Gastroesophageal sphincter (tissue), 4 donors: ENCODE data around the gene KCTD1. TPM values are rescaled to one million over a fixed set of nuclear protein-coding genes. Genes with fewer than 3 reads are reported as not detected.

Experiments used
- ATAC-seq: fragments of 150-250 bp; one replicate; pipeline ENCODE4 v1.9.1; 2016; ENCODE audit warnings: mild to moderate bottlenecking, moderate library complexity
- H3K27ac ChIP-seq, 4 donors: fragments of 200-600 bp; sonication (generic) in 3 of 4; 1 replicate in 3 of 4; 2 replicates in 1 of 4; pipeline ENCODE4 v1.5.1; 2016 to 2019
- H3K27me3 ChIP-seq: fragments of 200-600 bp; sonication (generic); one replicate; pipeline ENCODE4 v1.5.1; 2019
- H3K36me3 ChIP-seq, 2 donors: fragments of 200-600 bp; sonication (generic); one replicate each; pipeline ENCODE4 v1.5.1; 2019; ENCODE audit warnings: control low read depth in 1 of 2
- H3K4me1 ChIP-seq, 3 donors: fragments of 200-600 bp; sonication (generic); 1 replicate in 2 of 3; 2 replicates in 1 of 3; pipeline ENCODE4 v1.5.1; 2016 to 2019; ENCODE audit warnings: control low read depth in 2 of 3
- H3K4me3 ChIP-seq, 2 donors: fragments of 200-600 bp; sonication (generic); one replicate each; pipeline ENCODE4 v1.5.1; 2019; ENCODE audit warnings: mild to moderate bottlenecking in 1 of 2, moderate library complexity in 1 of 2
- H3K9me3 ChIP-seq, 3 donors: fragments of 200-600 bp; sonication (generic); one replicate each; pipeline ENCODE4 v1.5.1; 2017 to 2019; ENCODE audit warnings: control low read depth in 2 of 3
- CTCF ChIP-seq, 4 experiments: fragments of 200-600 bp in 2 of 4; fragments of 450-650 bp in 2 of 4; sonication (generic) in 1 of 4; IDR thresholded peaks; one replicate each; pipeline ENCODE4 v1.5.1; 2017 to 2019; ENCODE audit warnings: antibody characterized with exemption in 4 of 4, mild to moderate bottlenecking in 2 of 4, moderate library complexity in 2 of 4
- EP300 ChIP-seq: sonication (generic); formaldehyde crosslinking; IDR thresholded peaks from one replicate; pipeline ENCODE4 v1.6.1; 2017; ENCODE audit warnings: antibody characterized with exemption, mild to moderate bottlenecking
- POLR2A ChIP-seq, 2 donors: fragments of 450-650 bp; IDR thresholded peaks; one replicate each; pipeline ENCODE4 v1.6.1; 2017; ENCODE audit warnings: antibody characterized with exemption in 2 of 2, mild to moderate bottlenecking in 2 of 2, moderate library complexity in 1 of 2
- POLR2AphosphoS5 ChIP-seq: sonication (generic); formaldehyde crosslinking; IDR thresholded peaks from one replicate; pipeline ENCODE4 v1.6.1; 2017; ENCODE audit warnings: antibody characterized with exemption
- WGBS, 2 donors: methylation state at CpG; one replicate each; pipeline ENCODE4 v1.1.5; 2018; ENCODE audit warnings: low coverage in 1 of 2; 5-methylcytosine and 5-hydroxymethylcytosine counted together
- total RNA-seq, 4 donors: library from RNA; depleted of rRNA; stranded (reverse); fragments of >200 nt; gene quantifications; one replicate each; pipeline ENCODE4 v1.1.0, GENCODE V29; 2016

KCTD1 gene
- total RNA-seq, 4 donors from 2014 or later, result 13.6 to 17.1 (median 16.6) TPM

DNA sequence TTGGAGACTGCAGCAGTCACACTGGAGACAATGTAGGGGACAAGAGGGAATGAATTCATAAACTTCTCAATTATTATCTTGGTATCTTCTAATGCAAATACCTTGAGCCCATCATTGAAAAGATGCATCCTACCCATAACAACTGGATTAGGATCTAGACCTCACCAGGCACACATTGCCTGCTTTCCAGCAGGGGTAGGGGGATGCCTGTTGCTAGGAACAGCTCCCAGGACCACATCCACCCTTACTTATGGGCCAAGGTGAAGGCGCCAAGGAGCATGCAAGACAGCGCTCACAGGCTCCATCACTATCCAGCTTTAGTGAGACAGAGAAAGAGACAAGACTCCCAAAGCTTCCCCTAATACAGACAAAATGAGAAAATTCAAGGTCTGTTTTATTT lies 24.4 kb downstream of the KCTD1 start:
- TF ChIP-seq CTCF (IDR thresholded peaks at IDR 0.05) (no peak), EP300 (no peak), POLR2A (IDR thresholded peaks at IDR 0.05) (no peak), POLR2AphosphoS5 (no peak)
- no peak for ATAC-seq
- H3K27ac ChIP-seq, result no peak overlapping the region

GRCh38 chr18:26521617-26522016 lies 26.7 kb downstream of the KCTD1 start:
- Histone ChIP-seq H3K9me3 (no peaks in the 10 kb centered on the region), H3K27me3 (no peaks in the 10 kb centered on the region), H3K36me3 (no peaks in the 10 kb centered on the region), H3K4me1 (peaks cover 0 to 10% (median 0%) of the 10 kb centered on the region in 3 donors), H3K4me3 (no peak overlapping the region), H3K27ac (no peak overlapping the region)
- ATAC-seq, result no peak
- TF ChIP-seq CTCF (IDR thresholded peaks at IDR 0.05) (no peak), POLR2A (IDR thresholded peaks at IDR 0.05) (no peak), EP300 (no peak), POLR2AphosphoS5 (no peak)
- WGBS, 2 donors, result 82 to 88% methylated on average over 3 to 4 of the region's 4 CpGs

More for the DNA sequence above, 24.4 kb downstream of the KCTD1 start:
- H3K4me3 ChIP-seq, result no peak overlapping the region
- H3K9me3 ChIP-seq, result no peaks in the 10 kb centered on the region
- peaks cover 0 to 10% (median 0%) of the 10 kb centered on the region in 3 donors for H3K4me1 ChIP-seq
- 94% methylated on average over 2 of the region's 2 CpGs for WGBS, 2 donors
- H3K27me3 ChIP-seq, result no peaks in the 10 kb centered on the region
- H3K36me3 ChIP-seq, result no peaks in the 10 kb centered on the region

GRCh38 chr18:26520974-26521373 lies 27.4 kb downstream of the KCTD1 start:
- Histone ChIP-seq H3K4me3 (no peak overlapping the region), H3K36me3 (no peaks in the 10 kb centered on the region), H3K4me1 (peaks cover 0 to 10% (median 0%) of the 10 kb centered on the region in 3 donors), H3K27ac (no peak overlapping the region), H3K27me3 (no peaks in the 10 kb centered on the region), H3K9me3 (no peaks in the 10 kb centered on the region)
- TF ChIP-seq CTCF (IDR thresholded peaks at IDR 0.05), result no peak
- no peak for TF ChIP-seq POLR2A (IDR thresholded peaks at IDR 0.05)
- no peak for TF ChIP-seq POLR2AphosphoS5
- TF ChIP-seq EP300, result no peak
- WGBS, 2 donors, result 84 to 94% methylated on average over 2 to 3 of the region's 3 CpGs
- ATAC-seq, result no peak

- WGBS, 2 donors, result 93 to 96% methylated on average over 4 of the region's 4 CpGs
- Histone ChIP-seq H3K27ac (no peak overlapping the region), H3K4me1 (peaks cover 0 to 9% (median 0%) of the 10 kb centered on the region in 3 donors)
These were observed 29.2 kb downstream of the KCTD1 start for GRCh38 chr18:26519114-26519513.

More at GRCh38 chr18:26519114-26519513, 29.2 kb downstream of the KCTD1 start:
- H3K27me3 ChIP-seq, result no peaks in the 10 kb centered on the region
- ATAC-seq, result no peak
- H3K36me3 ChIP-seq, result no peaks in the 10 kb centered on the region
- no peak overlapping the region for H3K4me3 ChIP-seq
- TF ChIP-seq CTCF (IDR thresholded peaks at IDR 0.05) (no peak), EP300 (no peak), POLR2A (IDR thresholded peaks at IDR 0.05) (no peak), POLR2AphosphoS5 (no peak)
- no peaks in the 10 kb centered on the region for H3K9me3 ChIP-seq
